ENCODE results near the gene CAV2.

Gene CAV2

GRCh38 chr7:116524609-116525297, 25.2 kb downstream of the CAV2 start, which contains the start of gene CAV1:
Gene CAV1 (plus strand): TSS chr7:116525036. CDS start chr7:116525063, 27 bp downstream.
- no peak for DNase-seq (ENCODE audit: low read depth)

- DNase-seq (ENCODE audit: low read depth): no peak
Measured at GRCh38 chr7:116525298-116525912, 25.9 kb downstream of the CAV2 start.

- no peak for DNase-seq (ENCODE audit: low read depth)
Measured at GRCh38 chr7:116525913-116526861, 26.6 kb downstream of the CAV2 start.

GRCh38 chr7:116526897-116527296, 27.4 kb downstream of the CAV2 start:
- DNase-seq (ENCODE audit: low read depth): no peak

GRCh38 chr7:116527521-116527920, 28.0 kb downstream of the CAV2 start:
- DNase-seq (ENCODE audit: low read depth): no peak

GRCh38 chr7:116528008-116528789, 28.7 kb downstream of the CAV2 start:
- DNase-seq (ENCODE audit: low read depth): no peak

GRCh38 chr7:116529250-116529649, 29.7 kb downstream of the CAV2 start:
- no peak for DNase-seq (ENCODE audit: low read depth)

- no peak for DNase-seq (ENCODE audit: low read depth)
Measured at GRCh38 chr7:116530107-116530820, 30.7 kb downstream of the CAV2 start.

- no peak for DNase-seq (ENCODE audit: low read depth)
Measured at GRCh38 chr7:116532102-116532688, 32.7 kb downstream of the CAV2 start.

GRCh38 chr7:116534790-116535189, 35.3 kb downstream of the CAV2 start:
- no peak for DNase-seq (ENCODE audit: low read depth)

GRCh38 chr7:116535416-116535815, 35.9 kb downstream of the CAV2 start:
- DNase-seq (ENCODE audit: low read depth): no peak

GRCh38 chr7:116538138-116538537, 38.6 kb downstream of the CAV2 start:
- no peak for DNase-seq (ENCODE audit: low read depth)

- DNase-seq (ENCODE audit: low read depth): no peak
Measured at GRCh38 chr7:116539879-116540278, 40.3 kb downstream of the CAV2 start.

GRCh38 chr7:116540743-116541142, 41.2 kb downstream of the CAV2 start:
- no peak for DNase-seq (ENCODE audit: low read depth)

- no peak for DNase-seq (ENCODE audit: low read depth)
Measured at GRCh38 chr7:116541951-116542350, 42.4 kb downstream of the CAV2 start.

GRCh38 chr7:116542618-116543017, 43.1 kb downstream of the CAV2 start:
- no peak for DNase-seq (ENCODE audit: low read depth)

- DNase-seq (ENCODE audit: low read depth): no peak
Measured at GRCh38 chr7:116543664-116544063, 44.1 kb downstream of the CAV2 start.

- DNase-seq (ENCODE audit: low read depth): no peak
Measured at GRCh38 chr7:116544487-116544886, 44.9 kb downstream of the CAV2 start.

GRCh38 chr7:116545411-116545993, 46.0 kb downstream of the CAV2 start:
- no peak for DNase-seq (ENCODE audit: low read depth)

- DNase-seq (ENCODE audit: low read depth): no peak
Measured at GRCh38 chr7:116546054-116546453, 46.5 kb downstream of the CAV2 start.

Data from stimulated activated CD8-positive, alpha-beta memory T cell treated with anti-CD3 and anti-CD28 coated beads, Interleukin-15, amount 100 ng/mL, for 1 hour (primary cell).